HUES6 (cell line): ENCODE data around the gene NEK10.

Experiments
- H3K27ac ChIP-seq: 2 replicates; pipeline ENCODE4 v1.7.0; 2013; ENCODE audit warnings: low read depth, mild to moderate bottlenecking, low read length, inconsistent platforms
- H3K27me3 ChIP-seq: 2 replicates; pipeline ENCODE4 v1.6.1; 2013; ENCODE audit warnings: low read length; ENCODE audit not compliant: control insufficient read depth, insufficient read depth
- H3K36me3 ChIP-seq: 2 replicates; pipeline ENCODE4 v1.6.1; 2013; ENCODE audit warnings: low read length; ENCODE audit not compliant: control insufficient read depth, insufficient read depth
- H3K4me1 ChIP-seq: 2 replicates; pipeline ENCODE4 v1.6.1; 2013; ENCODE audit warnings: low read length; ENCODE audit not compliant: control insufficient read depth, insufficient read depth
- H3K4me3 ChIP-seq: 2 replicates; pipeline ENCODE4 v1.5.1; 2013; ENCODE audit warnings: low read depth, low read length
- H3K9ac ChIP-seq: one replicate; pipeline ENCODE4 v1.6.1; 2013; ENCODE audit warnings: mild to moderate bottlenecking, low read length
- H3K9me3 ChIP-seq: 2 replicates; pipeline ENCODE4 v1.6.1; 2013; ENCODE audit warnings: low read depth, low read length; ENCODE audit not compliant: control insufficient read depth, insufficient read depth

NEK10 gene

GRCh38 chr3:27081992-27082607, 287.1 kb downstream of the NEK10 start:
- Histone ChIP-seq H3K9me3 (no peaks in the 10 kb centered on the region), H3K9ac (no peak overlapping the region), H3K36me3 (no peaks in the 10 kb centered on the region), H3K4me1 (peaks cover 28% of the 10 kb centered on the region), H3K4me3 (no peak overlapping the region), H3K27ac (no peak overlapping the region), H3K27me3 (no peaks in the 10 kb centered on the region)

DNA sequence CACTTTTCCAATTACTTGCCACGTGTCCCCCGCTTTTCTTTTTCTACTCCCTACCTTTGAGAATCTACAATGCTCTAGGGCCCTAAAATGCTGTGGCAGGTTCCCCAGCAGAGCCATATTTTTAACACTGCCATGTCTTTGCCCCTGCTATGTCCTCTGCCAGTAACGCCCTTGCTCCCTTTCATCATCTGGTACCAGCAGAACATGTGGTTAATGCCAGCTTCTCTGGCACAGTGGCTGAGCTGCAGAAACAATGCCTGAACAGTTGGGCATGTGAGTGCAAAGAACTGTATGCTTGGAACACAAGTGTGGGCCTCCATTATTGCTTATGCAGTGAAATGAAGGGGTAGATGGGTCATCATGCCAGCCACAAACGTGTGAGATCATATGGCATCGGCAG, 287.6 kb downstream of the NEK10 start:
- peaks cover 29% of the 10 kb centered on the region for H3K4me1 ChIP-seq
- no peak overlapping the region for H3K9ac ChIP-seq
- no peak overlapping the region for H3K4me3 ChIP-seq
- no peaks in the 10 kb centered on the region for H3K9me3 ChIP-seq
- H3K27ac ChIP-seq: no peak overlapping the region
- no peaks in the 10 kb centered on the region for H3K27me3 ChIP-seq
- no peaks in the 10 kb centered on the region for H3K36me3 ChIP-seq

DNA sequence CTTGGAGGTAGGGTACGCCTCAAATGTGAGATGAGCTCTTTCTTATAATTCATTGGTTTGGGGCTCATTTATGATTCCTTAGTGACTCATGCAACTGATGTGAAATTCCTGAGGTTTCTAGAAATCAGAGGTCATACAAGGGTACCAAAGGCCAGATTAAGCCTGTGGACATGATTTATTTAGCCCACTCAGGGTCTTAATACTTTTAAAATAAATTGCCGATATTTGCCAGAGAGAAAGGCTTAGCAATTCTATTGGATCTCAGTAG, 289.0 kb downstream of the NEK10 start:
- H3K27me3 ChIP-seq: no peaks in the 10 kb centered on the region

GRCh38 chr3:27079427-27080257, 289.5 kb downstream of the NEK10 start:
- Histone ChIP-seq H3K9me3 (no peaks in the 10 kb centered on the region), H3K9ac (no peak overlapping the region), H3K36me3 (no peaks in the 10 kb centered on the region), H3K4me1 (peaks cover 29% of the 10 kb centered on the region), H3K4me3 (no peak overlapping the region), H3K27me3 (no peaks in the 10 kb centered on the region), H3K27ac (no peak overlapping the region)

More for the DNA sequence above, 289.0 kb downstream of the NEK10 start:
- H3K4me3 ChIP-seq: no peak overlapping the region
- no peak overlapping the region for H3K27ac ChIP-seq
- no peaks in the 10 kb centered on the region for H3K9me3 ChIP-seq
- H3K36me3 ChIP-seq: no peaks in the 10 kb centered on the region
- H3K4me1 ChIP-seq: peaks cover 29% of the 10 kb centered on the region
- no peak overlapping the region for H3K9ac ChIP-seq

DNA sequence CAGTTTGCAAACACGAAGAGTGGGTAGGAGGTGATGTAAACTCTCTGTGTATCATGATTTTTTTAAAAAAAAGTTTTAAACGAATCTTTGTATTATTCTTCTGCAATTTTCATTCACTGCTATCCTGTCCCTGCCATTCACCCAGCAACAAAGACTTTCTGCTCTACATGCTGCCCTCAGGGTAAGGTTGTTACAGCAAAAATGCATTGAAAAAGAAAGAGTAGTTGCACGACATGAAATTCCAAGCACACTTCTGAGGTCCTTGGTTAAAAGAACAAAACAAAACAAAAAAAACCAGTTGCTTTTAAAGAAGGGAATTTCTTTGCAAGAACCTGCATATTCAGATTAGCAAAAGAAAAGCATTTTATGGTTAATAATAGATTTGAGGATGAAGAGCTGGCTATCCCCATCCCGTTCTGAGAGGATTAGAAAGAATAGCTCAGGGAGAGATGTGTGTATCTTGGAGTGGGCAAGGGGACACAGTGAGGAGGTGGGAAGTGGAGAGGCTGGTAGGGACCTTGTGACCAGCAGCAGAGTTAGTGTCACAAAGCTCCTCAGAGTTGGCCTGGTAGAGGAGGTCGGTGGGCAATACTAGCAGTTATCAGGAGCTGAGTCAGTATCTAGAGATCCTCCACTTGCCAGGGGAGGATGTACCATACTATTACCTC, 290.8 kb downstream of the NEK10 start:
- H3K9me3 ChIP-seq: no peaks in the 10 kb centered on the region
- H3K4me3 ChIP-seq: no peak overlapping the region
- H3K36me3 ChIP-seq: no peaks in the 10 kb centered on the region
- H3K27me3 ChIP-seq: no peaks in the 10 kb centered on the region
- no peak overlapping the region for H3K27ac ChIP-seq
- H3K4me1 ChIP-seq: peaks cover 35% of the 10 kb centered on the region
- no peak overlapping the region for H3K9ac ChIP-seq

DNA sequence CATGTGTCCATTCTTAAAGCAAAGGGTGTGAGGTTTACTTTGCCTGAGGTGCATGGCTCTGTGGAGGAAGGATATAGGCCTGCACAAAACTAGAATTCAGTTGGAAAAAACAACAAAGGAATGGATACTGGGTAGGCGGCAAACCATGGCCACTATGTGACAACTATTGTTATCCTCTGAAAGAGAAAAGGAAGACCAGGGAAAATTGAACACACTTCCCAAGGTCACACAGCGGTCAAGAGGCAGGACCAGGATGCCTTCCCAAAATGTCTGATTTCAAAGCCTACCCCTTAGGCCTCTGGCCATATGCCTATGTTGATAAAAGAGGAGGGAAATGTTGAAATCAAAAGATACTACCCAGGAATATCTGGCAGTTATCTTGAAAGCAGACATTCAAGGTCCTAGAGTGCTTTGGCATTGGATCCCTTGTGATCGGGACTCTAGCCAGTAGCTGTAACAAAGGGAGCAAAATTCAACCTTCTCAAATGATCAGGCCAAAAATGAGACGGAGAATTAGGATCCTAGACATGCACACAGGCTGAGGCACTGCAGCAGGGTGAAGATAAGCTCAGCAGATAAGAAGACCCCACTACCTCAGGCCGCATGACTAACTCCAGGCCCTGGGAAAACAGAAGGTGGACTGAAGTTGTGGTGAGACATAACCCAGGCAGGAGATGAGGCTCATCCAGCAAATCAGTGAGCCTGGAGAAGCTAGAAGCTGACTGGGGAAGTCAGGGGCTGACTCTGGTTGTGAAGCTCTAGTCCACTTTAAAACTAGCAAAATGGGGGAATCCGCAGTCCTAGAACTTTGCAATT, 292.2 kb downstream of the NEK10 start:
- H3K27me3 ChIP-seq: no peaks in the 10 kb centered on the region
- no peaks in the 10 kb centered on the region for H3K36me3 ChIP-seq
- no peak overlapping the region for H3K9ac ChIP-seq
- no peak overlapping the region for H3K4me3 ChIP-seq
- H3K9me3 ChIP-seq: no peaks in the 10 kb centered on the region
- H3K27ac ChIP-seq: no peak overlapping the region
- H3K4me1 ChIP-seq: peaks cover 36% of the 10 kb centered on the region

DNA sequence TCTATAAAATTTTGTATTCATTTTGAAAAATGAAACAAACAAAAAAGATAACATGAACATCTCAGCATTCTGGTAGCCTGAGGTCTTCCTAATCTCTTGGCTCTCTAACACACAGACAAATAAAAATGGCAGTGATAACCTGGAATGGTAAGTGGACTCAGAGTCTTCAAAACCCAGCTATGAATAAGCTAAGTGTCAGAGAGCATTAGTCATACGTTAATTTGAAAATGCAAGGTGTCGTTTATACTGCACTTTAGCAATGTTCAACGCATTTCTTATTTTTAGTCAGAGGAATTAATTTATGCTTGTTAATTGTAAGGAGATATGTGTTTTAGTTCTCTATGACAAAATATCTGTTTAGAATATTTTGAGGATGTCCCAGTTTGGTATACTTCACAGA, 294.3 kb downstream of the NEK10 start:
- H3K9ac ChIP-seq: no peak overlapping the region
- H3K4me3 ChIP-seq: no peak overlapping the region
- no peaks in the 10 kb centered on the region for H3K27me3 ChIP-seq
- no peaks in the 10 kb centered on the region for H3K36me3 ChIP-seq
- H3K27ac ChIP-seq: no peak overlapping the region
- peaks cover 36% of the 10 kb centered on the region for H3K4me1 ChIP-seq
- H3K9me3 ChIP-seq: no peaks in the 10 kb centered on the region

GRCh38 chr3:27073912-27074311, 295.3 kb downstream of the NEK10 start:
- H3K36me3 ChIP-seq: no peaks in the 10 kb centered on the region
- H3K9me3 ChIP-seq: no peaks in the 10 kb centered on the region
- no peak overlapping the region for H3K4me3 ChIP-seq
- peaks cover 35% of the 10 kb centered on the region for H3K4me1 ChIP-seq
- no peaks in the 10 kb centered on the region for H3K27me3 ChIP-seq
- H3K27ac ChIP-seq: no peak overlapping the region
- H3K9ac ChIP-seq: no peak overlapping the region

GRCh38 chr3:27072810-27073651, 296.2 kb downstream of the NEK10 start:
- H3K27me3 ChIP-seq: no peaks in the 10 kb centered on the region
- H3K27ac ChIP-seq: no peak overlapping the region
- H3K4me1 ChIP-seq: peaks cover 26% of the 10 kb centered on the region
- H3K36me3 ChIP-seq: no peaks in the 10 kb centered on the region
- H3K9ac ChIP-seq: no peak overlapping the region
- no peak overlapping the region for H3K4me3 ChIP-seq
- no peaks in the 10 kb centered on the region for H3K9me3 ChIP-seq

DNA sequence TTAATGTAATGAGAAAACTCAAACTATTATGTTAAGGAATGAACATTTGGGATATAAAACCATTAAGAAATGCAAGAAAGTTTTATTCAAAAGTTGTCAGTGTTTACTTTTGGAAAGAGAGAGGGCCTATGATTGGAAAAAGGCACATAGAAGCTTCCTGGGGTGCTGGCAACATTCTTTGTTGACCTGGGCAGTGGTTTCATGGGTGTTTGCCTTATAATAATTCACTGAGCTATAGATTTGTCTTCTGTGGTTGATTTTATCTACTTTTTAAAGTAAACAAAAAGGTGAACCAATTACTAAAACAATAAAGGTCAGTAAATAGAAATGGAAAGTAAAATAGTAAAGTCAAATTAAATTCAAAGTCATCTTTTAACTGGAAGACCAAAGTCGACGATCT, 308.8 kb downstream of the NEK10 start:
- Histone ChIP-seq H3K4me3 (no peak overlapping the region), H3K36me3 (no peaks in the 10 kb centered on the region), H3K27me3 (no peaks in the 10 kb centered on the region), H3K27ac (no peak overlapping the region), H3K9me3 (peaks cover 7% of the 10 kb centered on the region; the same call in 1 of the 2 replicates), H3K4me1 (no peaks in the 10 kb centered on the region), H3K9ac (no peak overlapping the region)
